WTC11 (cell line): ENCODE results near the gene PTK6.

Experiments used
- CTCF ChIP-seq: fragments of 200-600 bp; IDR thresholded peaks from 2 replicates; pipeline ENCODE4 v1.8.0; 2022; ENCODE audit warnings: antibody characterized with exemption
- EMX1 ChIP-seq: fragments of 250-450 bp; sonication (Bioruptor Pico); IDR thresholded peaks from 2 replicates; pipeline ENCODE4 v1.8.0; 2021; ENCODE audit warnings: mild to moderate bottlenecking
- IRF2 ChIP-seq: sonication (generic); formaldehyde crosslinking; IDR thresholded peaks from 2 replicates; pipeline ENCODE4 v1.8.0; 2022; ENCODE audit warnings: low read depth, missing genetic modification reagents, borderline replicate concordance
- NFYB ChIP-seq: sonication (generic); formaldehyde crosslinking; conservative IDR thresholded peaks from 2 replicates; pipeline ENCODE4 v1.8.0; 2022; ENCODE audit warnings: low read depth, missing genetic modification reagents
- ZBTB43 ChIP-seq: sonication (generic); formaldehyde crosslinking; IDR thresholded peaks from 2 replicates; pipeline ENCODE4 v1.8.1; 2023; ENCODE audit warnings: mild to moderate bottlenecking, missing genetic modification reagents

GRCh38 chr20:63541371-63541770 is 4.2 kb upstream of the PTK6 start:
- TF ChIP-seq ZBTB43 (CRISPR knock-in tag) (no peak), IRF2 (CRISPR knock-in tag) (no peak), CTCF (no peak), EMX1 (no peak), NFYB (CRISPR knock-in tag) (no peak)
